K562 (cell line): ENCODE results near the gene ITPR2. TPM values are rescaled to one million over a fixed set of nuclear protein-coding genes. Genes with fewer than 3 reads are reported as not detected.

Experiments
- ATAC-seq: fragments of 200-7000 bp; cut with Tn5 transposase; 3 replicates; pipeline ENCODE4 v1.9.1; 2020; ENCODE audit warnings: moderate library complexity
- BruUV-seq: library from RNA; stranded (reverse); fragments of 400-500 nt; replicated peaks from 2 replicates; lab custom pipeline; 2021; lab: Mats Ljungman, UMichigan
- CTCF ChIA-PET: fragments of 300-600 bp; formaldehyde crosslinking; extraction: SDS; loops from one replicate; lab custom pipeline; 2021; ENCODE audit warnings: low intra/inter-chr PET ratio; lab: Yijun Ruan, JAX
- POLR2A ChIA-PET: fragments of 300-600, 350-650 bp; sonication (Branson Sonifier 250); formaldehyde crosslinking; extraction: SDS; loops from one replicate; lab custom pipeline; 2021; ENCODE audit warnings: antibody characterized with exemption, inconsistent platforms; lab: Yijun Ruan, JAX
- DNase-seq, 4 experiments: peaks; one replicate each; pipeline versions ENCODE4 v3.0.0 to v3.0.0-alpha.2; 2011 to 2018; ENCODE audit warnings: low spot score in 3 of 4, mixed read lengths in 3 of 4; ENCODE audit errors: extremely low read depth in 1 of 4
- FAIRE-seq: peaks from 2 replicates; lab custom pipeline; 2011; peaks lifted over from hg19 to GRCh38; lab: Jason Lieb, UNC
- H2AFZ ChIP-seq: 2 replicates; pipeline ENCODE4 v1.6.0; 2011; ENCODE audit warnings: low read depth, low read length, control low read depth, inconsistent platforms
- H3K27ac ChIP-seq: fragments of 200-600 bp; 3 replicates; pipeline ENCODE4 v1.8.0; 2011; ENCODE audit warnings: low read depth, mild to moderate bottlenecking, control low read depth, inconsistent platforms, low read length, moderate library complexity, mixed read lengths; ENCODE audit errors: extremely low read depth
- H3K27me3 ChIP-seq, 2 experiments: fragments of 300-600 bp in 1 of 2; 2 replicates in 1 of 2; 3 replicates in 1 of 2; pipeline versions ENCODE4 v1.6.0 to v1.8.0; 2011; ENCODE audit warnings: inconsistent platforms in 2 of 2, low read length in 2 of 2, mild to moderate bottlenecking in 1 of 2, mixed read lengths in 1 of 2, moderate library complexity in 1 of 2; ENCODE audit not compliant: control insufficient read depth in 2 of 2, insufficient read depth in 2 of 2
- H3K36me3 ChIP-seq: fragments of 300-600 bp; 3 replicates; pipeline ENCODE4 v1.8.0; 2011; ENCODE audit warnings: mild to moderate bottlenecking, low read length, inconsistent platforms; ENCODE audit not compliant: control insufficient read depth, insufficient read depth
- H3K4me1 ChIP-seq, 2 experiments: fragments of 200-600 bp in 1 of 2; replicated peaks in 1 of 2; 2 replicates in 1 of 2; 3 replicates in 1 of 2; pipeline versions ENCODE4 v1.5.1 to v1.8.0; 2011; ENCODE audit warnings: inconsistent platforms in 2 of 2, low read length in 2 of 2, mild to moderate bottlenecking in 1 of 2, mixed read lengths in 1 of 2, moderate library complexity in 1 of 2; ENCODE audit not compliant: control insufficient read depth in 2 of 2, insufficient read depth in 2 of 2
- H3K4me2 ChIP-seq: 2 replicates; pipeline ENCODE4 v1.6.1; 2011; ENCODE audit warnings: low read length, control low read depth, inconsistent platforms, mixed read lengths; ENCODE audit not compliant: insufficient read depth
- H3K4me3 ChIP-seq: fragments of 200-600 bp; sonication (generic), shearing (Covaris generic); 2 replicates; pipeline ENCODE4 v1.5.1; 2016; ENCODE audit warnings: control low read depth, inconsistent platforms
- H3K79me2 ChIP-seq: fragments of 200-600 bp; 3 replicates; pipeline ENCODE4 v1.8.0; 2011; ENCODE audit warnings: low read length, inconsistent platforms; ENCODE audit not compliant: control insufficient read depth, insufficient read depth
- H3K9ac ChIP-seq, 2 experiments: 2 replicates each; pipeline versions ENCODE4 v1.6.0 to v1.6.1; 2011; ENCODE audit warnings: low read depth in 2 of 2, low read length in 2 of 2, control low read depth in 1 of 2, inconsistent platforms in 1 of 2, mild to moderate bottlenecking in 1 of 2, mixed read lengths in 1 of 2; ENCODE audit not compliant: insufficient read depth in 1 of 2
- H3K9me1 ChIP-seq: one replicate; pipeline ENCODE4 v1.6.0; 2011; ENCODE audit warnings: inconsistent platforms, mild to moderate bottlenecking, low read length, moderate library complexity; ENCODE audit not compliant: control insufficient read depth, insufficient read depth
- H3K9me3 ChIP-seq: replicated peaks from 2 replicates; pipeline ENCODE4 v1.5.1; 2011; ENCODE audit warnings: low read depth, low read length, inconsistent platforms; ENCODE audit not compliant: control insufficient read depth, insufficient read depth
- H4K20me1 ChIP-seq: replicated peaks from 2 replicates; pipeline ENCODE4 v1.6.1; 2011; ENCODE audit warnings: low read length, inconsistent platforms, mixed read lengths; ENCODE audit not compliant: control insufficient read depth, insufficient read depth
- ATF7 ChIP-seq: fragments of 450-650 bp; IDR thresholded peaks from 2 replicates; pipeline ENCODE4 v1.7.1; 2014; ENCODE audit warnings: mild to moderate bottlenecking, moderate library complexity
- CHD4 ChIP-seq: fragments of 200-600 bp; sonication (generic); IDR thresholded peaks from 3 replicates; pipeline ENCODE4 v1.6.1; 2012; ENCODE audit warnings: low read depth, mild to moderate bottlenecking, mixed read lengths, low read length, inconsistent platforms; ENCODE audit not compliant: insufficient read depth, insufficient replicate concordance, poor library complexity, severe bottlenecking
- CREB1 ChIP-seq, 2 experiments: sonication (generic) in 1 of 2; formaldehyde crosslinking in 1 of 2; IDR thresholded peaks; 2 replicates each; pipeline versions ENCODE4 v1.6.1 to v1.8.0; 2012 to 2022; ENCODE audit warnings: inconsistent platforms in 1 of 2, mild to moderate bottlenecking in 1 of 2, missing genetic modification reagents in 1 of 2, moderate library complexity in 1 of 2
- FOXA3 ChIP-seq, 2 experiments: fragments of 450-650 bp in 1 of 2; sonication (generic) in 1 of 2; formaldehyde crosslinking; IDR thresholded peaks in 1 of 2; conservative IDR thresholded peaks in 1 of 2; 2 replicates each; pipeline versions ENCODE4 v1.4.0 to v1.8.0; 2020 to 2022; ENCODE audit warnings: mild to moderate bottlenecking in 2 of 2, missing genetic modification reagents in 1 of 2
- FOXK1 ChIP-seq: sonication (generic); formaldehyde crosslinking; IDR thresholded peaks from 2 replicates; pipeline ENCODE4 v1.8.0; 2022; ENCODE audit warnings: missing genetic modification reagents, mild to moderate bottlenecking, borderline replicate concordance
- FOXP1 ChIP-seq: sonication (generic); formaldehyde crosslinking; IDR thresholded peaks from 2 replicates; pipeline ENCODE4 v1.8.0; 2022; ENCODE audit warnings: mild to moderate bottlenecking, missing genetic modification reagents
- NR2F6 ChIP-seq: fragments of 450-650 bp; formaldehyde crosslinking; IDR thresholded peaks from 2 replicates; pipeline ENCODE4 v1.4.0; 2020; ENCODE audit warnings: mild to moderate bottlenecking
- PCBP2 ChIP-seq: fragments of 200-400 bp; formaldehyde crosslinking; IDR thresholded peaks from 2 replicates; pipeline ENCODE4 v1.6.1; 2018; ENCODE audit warnings: low read length, low read depth, mild to moderate bottlenecking, moderate library complexity; ENCODE audit not compliant: poor library complexity, severe bottlenecking
- SREBF2 ChIP-seq: sonication (generic); formaldehyde crosslinking; IDR thresholded peaks from 2 replicates; pipeline ENCODE4 v1.4.0; 2020; ENCODE audit warnings: mild to moderate bottlenecking, missing genetic modification reagents
- SRSF9 ChIP-seq: fragments of 200-400 bp; formaldehyde crosslinking; IDR thresholded peaks from 2 replicates; pipeline ENCODE4 v1.6.1; 2017; ENCODE audit warnings: low read depth, low read length, borderline replicate concordance
- TFE3 ChIP-seq: fragments of 450-650 bp; formaldehyde crosslinking; IDR thresholded peaks from 2 replicates; pipeline ENCODE4 v1.4.0; 2020; ENCODE audit warnings: mild to moderate bottlenecking, mixed read lengths
- ZBTB34 ChIP-seq: fragments of 250-450 bp; sonication (Bioruptor Pico); IDR thresholded peaks from 2 replicates; pipeline ENCODE4 v1.8.0; 2021; ENCODE audit warnings: mild to moderate bottlenecking, moderate library complexity
- ZBTB9 ChIP-seq: fragments of 450-650 bp; formaldehyde crosslinking; IDR thresholded peaks from 2 replicates; pipeline ENCODE4 v1.4.0; 2020; ENCODE audit warnings: mild to moderate bottlenecking, moderate library complexity
- ZC3H4 ChIP-seq: sonication (generic); formaldehyde crosslinking; IDR thresholded peaks from 2 replicates; pipeline ENCODE4 v1.9.0; 2021; ENCODE audit warnings: missing genetic modification reagents, borderline replicate concordance
- ZC3H8 ChIP-seq: fragments of 450-650 bp; IDR thresholded peaks from 2 replicates; pipeline ENCODE4 v1.6.1; 2017
- ZKSCAN1 ChIP-seq: fragments of 150-350 bp; IDR thresholded peaks from 2 replicates; pipeline ENCODE4 v1.6.1; 2016; ENCODE audit warnings: low read depth, low read length
- ZKSCAN8 ChIP-seq: fragments of 200-800 bp; sonication (Bioruptor generic); IDR thresholded peaks from 2 replicates; pipeline ENCODE4 v1.6.1; 2016; ENCODE audit warnings: missing genetic modification characterization, missing compliant biosample characterization
- ZNF12 ChIP-seq: sonication (generic); formaldehyde crosslinking; IDR thresholded peaks from 2 replicates; pipeline ENCODE4 v1.4.0; 2020; ENCODE audit warnings: mild to moderate bottlenecking, missing genetic modification reagents
- ZNF778 ChIP-seq: fragments of 450-650 bp; formaldehyde crosslinking; IDR thresholded peaks from 2 replicates; pipeline ENCODE4 v1.4.0; 2020; ENCODE audit warnings: mild to moderate bottlenecking, moderate library complexity
- WGBS: fragments of 100-300 bp; shearing (Covaris generic); methylation state at CpG from one replicate; pipeline ENCODE4 v1.1.6; 2016; ENCODE audit warnings: low coverage, mixed read lengths; ENCODE audit not compliant: insufficient coverage; ENCODE audit errors: missing lambda C conversion rate; 5-methylcytosine and 5-hydroxymethylcytosine counted together
- in situ Hi-C: fragments of 300-500 bp; cut with MboI; formaldehyde crosslinking; loops from 4 replicates; pipeline ENCODE4 v1.15.0; 2018; ENCODE audit warnings: inconsistent platforms, mixed read lengths
- intact Hi-C: fragments of 100-400 bp; cut with micrococcal nuclease; formaldehyde crosslinking; loops from 2 replicates; pipeline ENCODE4 v1.14.2; 2022
- polyA plus RNA-seq, 8 experiments: library from polyadenylated mRNA; depleted of rRNA in 4 of 8; stranded (reverse) in 5 of 8; unstranded in 3 of 8; fragments of >200 nt; fragmentation: Nextera tagmentation in 2 of 8; fragmentation: Illumina TruSeq in 1 of 8; extraction: Ambion mirVana in 2 of 8; extraction: Trizol in 1 of 8; gene quantifications; 2 replicates each; pipeline versions ENCODE4 v1.2.1 to v1.2.3, GENCODE V29; 2011 to 2014; ENCODE audit warnings: inconsistent platforms in 1 of 8, missing spikeins in 1 of 8
- total RNA-seq, 7 experiments: library from RNA; depleted of rRNA in 6 of 7; stranded (reverse); fragments of >200 nt in 6 of 7; fragmentation: Illumina TruSeq in 2 of 7; extraction: Trizol in 2 of 7; gene quantifications; 2 replicates each; pipeline versions ENCODE4 v1.2.1 to v1.2.3, GENCODE V29; 2011 to 2021; ENCODE audit warnings: low replicate concordance in 1 of 7

The ITPR2 gene
- total and polyA plus RNA-seq, 9 of the 15 experiments (the other 6 are each of a cell fraction or from before 2014, with no cell fraction given), result 0.21 to 3.3 (median 0.95) TPM

GRCh38 chr12:26751179-26751578 is 81.8 kb downstream of the ITPR2 start:
- no peak overlapping the region for H3K27ac ChIP-seq
- H4K20me1 ChIP-seq, result no peaks in the 10 kb centered on the region
- no peaks in the 10 kb centered on the region for H3K4me1 ChIP-seq
- H3K27me3 ChIP-seq, result 0 out of 5 replicates have a peak, but pooled peaks cover 0 to 2% of the 10 kb centered on the region in 2 experiments
- H3K9me1 ChIP-seq, result no peaks in the 10 kb centered on the region
- intact Hi-C loops (no loop called here), in situ Hi-C loops (no loop called here)
- 2% methylated on average over 4 of the region's 4 CpGs for WGBS
- DNase-seq, result no peak
- no peak overlapping the region for H2AFZ ChIP-seq
- no TSS peak for BruUV-seq
- no peak overlapping the region for H3K4me2 ChIP-seq
- CTCF ChIA-PET, result no interaction called here
- H3K4me3 ChIP-seq, result no peak overlapping the region
- ATAC-seq, result no peak
- POLR2A ChIA-PET, result no interaction called here
- no peaks in the 10 kb centered on the region for H3K79me2 ChIP-seq
- H3K36me3 ChIP-seq, result no peaks in the 10 kb centered on the region
- H3K9ac ChIP-seq, result no peak overlapping the region
- FAIRE-seq, result no peak
- 0 out of 2 replicates have a peak, but pooled peaks cover 3% of the 10 kb centered on the region for H3K9me3 ChIP-seq
- TF ChIP-seq ZNF12 (CRISPR knock-in tag) (no peak), PCBP2 (no peak), ZKSCAN1 (no peak), NR2F6 (CRISPR knock-in tag) (no peak), ZBTB34 (CRISPR knock-in tag) (no peak), SRSF9 (no peak), ZC3H4 (CRISPR knock-in tag) (no peak), TFE3 (CRISPR knock-in tag) (no peak), ZC3H8 (no peak), FOXP1 (CRISPR knock-in tag) (no peak), ZKSCAN8 (CRISPR knock-in tag) (no peak), ATF7 (no peak), FOXA3 (CRISPR knock-in tag; conservative IDR thresholded peaks at IDR 0.05 in 1 of 2, IDR thresholded peaks at IDR 0.05 in 1 of 2) (no peak), ZBTB9 (CRISPR knock-in tag) (no peak), CREB1 (IDR thresholded peaks at IDR 0.05) (no peak), CREB1 (CRISPR knock-in tag; IDR thresholded peaks at IDR 0.05) (no peak), SREBF2 (no peak), FOXK1 (CRISPR knock-in tag) (no peak), CHD4 (no peak), ZNF778 (CRISPR knock-in tag) (no peak)
